GM12891 (cell line): ENCODE data around the gene MTMR1.

Experiments
- DNase-seq: peaks from one replicate; pipeline ENCODE4 v3.0.0; 2011; ENCODE audit warnings: low spot score; ENCODE audit not compliant: insufficient read length
- FAIRE-seq: peaks from 2 replicates; lab custom pipeline; 2011; peaks lifted over from hg19 to GRCh38; lab: Jason Lieb, UNC
- PAX5 ChIP-seq: IDR thresholded peaks from 2 replicates; pipeline ENCODE4 v1.6.1; 2011; ENCODE audit warnings: low read length, moderate library complexity, mild to moderate bottlenecking; ENCODE audit not compliant: insufficient read depth, severe bottlenecking
- POLR2A ChIP-seq: IDR thresholded peaks from 2 replicates; pipeline ENCODE4 v1.6.1; 2011; ENCODE audit warnings: low read depth, low read length, control low read depth
- POLR2AphosphoS5 ChIP-seq: IDR thresholded peaks from 2 replicates; pipeline ENCODE4 v1.6.1; 2011; ENCODE audit warnings: low read depth, low read length, control low read depth
- POU2F2 ChIP-seq: IDR thresholded peaks from 2 replicates; pipeline ENCODE4 v1.6.1; 2011; ENCODE audit warnings: low read depth, mild to moderate bottlenecking, control low read depth, low read length, moderate library complexity
- SPI1 ChIP-seq: IDR thresholded peaks from 2 replicates; pipeline ENCODE4 v1.6.1; 2011; ENCODE audit warnings: low read depth, low read length, control low read depth
- TAF1 ChIP-seq: IDR thresholded peaks from 2 replicates; pipeline ENCODE4 v1.6.1; 2011; ENCODE audit warnings: low read depth, low read length, control low read depth

Gene MTMR1

DNA sequence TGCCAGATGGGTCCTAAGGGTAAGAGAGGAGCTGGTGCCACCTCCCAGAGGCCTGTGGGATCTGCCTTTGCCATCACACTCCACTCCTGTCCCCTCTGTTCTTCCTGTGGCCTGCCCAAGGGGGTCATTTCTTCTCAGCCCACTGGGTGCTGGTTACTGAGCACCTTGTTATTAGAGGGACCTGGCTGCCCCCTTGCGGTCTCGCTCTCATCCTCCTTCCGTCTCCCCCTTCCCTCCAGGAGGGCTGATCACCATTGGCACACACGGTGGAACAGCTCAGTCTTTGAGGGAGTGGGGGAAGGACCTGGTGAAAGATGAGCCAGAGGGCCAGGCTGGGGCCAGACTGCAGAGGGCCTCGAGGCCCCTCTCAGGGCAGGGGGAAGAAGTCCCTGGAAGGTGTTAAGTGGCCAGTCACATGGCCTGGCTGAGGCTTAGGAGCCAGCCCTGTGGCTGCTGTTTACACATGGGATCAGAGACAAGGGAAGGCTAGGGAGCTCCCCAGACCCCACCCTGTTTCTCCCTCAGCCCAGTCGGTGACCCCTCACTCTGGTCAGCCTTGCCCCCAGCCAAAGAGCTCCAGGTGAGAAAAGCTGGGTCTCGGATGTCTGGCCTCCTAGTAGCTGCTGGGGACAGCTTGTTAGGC, 68.1 kb downstream of the MTMR1 start:
- TF ChIP-seq POLR2AphosphoS5 (no peak), TAF1 (no peak), POU2F2 (no peak), POLR2A (no peak), SPI1 (no peak), PAX5 (no peak)
- DNase-seq (no peak), FAIRE-seq (no peak)

DNA sequence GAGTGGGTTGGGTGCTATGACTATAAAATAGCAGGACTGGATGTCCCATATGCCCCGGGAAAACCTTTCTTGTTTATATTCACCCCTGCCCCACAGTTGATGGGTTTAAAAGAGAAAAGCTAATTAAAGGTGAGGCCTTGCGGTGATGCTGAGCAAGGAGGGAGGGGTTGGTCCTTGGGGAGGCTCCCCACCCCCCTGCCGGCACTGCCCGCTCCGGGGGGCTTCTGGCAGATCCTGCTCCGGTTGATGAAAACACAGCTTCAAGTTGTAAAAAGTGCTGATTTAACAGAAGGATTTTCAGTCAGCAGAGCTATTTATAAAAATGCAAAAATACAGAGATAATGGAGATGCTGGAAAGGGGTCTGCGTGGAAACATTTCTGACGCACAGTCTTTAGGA, 68.6 kb downstream of the MTMR1 start:
- TF ChIP-seq POU2F2 (no peak), TAF1 (no peak), POLR2A (no peak), PAX5 (no peak), SPI1 (no peak), POLR2AphosphoS5 (no peak)
- no peak for FAIRE-seq
- no peak for DNase-seq

DNA sequence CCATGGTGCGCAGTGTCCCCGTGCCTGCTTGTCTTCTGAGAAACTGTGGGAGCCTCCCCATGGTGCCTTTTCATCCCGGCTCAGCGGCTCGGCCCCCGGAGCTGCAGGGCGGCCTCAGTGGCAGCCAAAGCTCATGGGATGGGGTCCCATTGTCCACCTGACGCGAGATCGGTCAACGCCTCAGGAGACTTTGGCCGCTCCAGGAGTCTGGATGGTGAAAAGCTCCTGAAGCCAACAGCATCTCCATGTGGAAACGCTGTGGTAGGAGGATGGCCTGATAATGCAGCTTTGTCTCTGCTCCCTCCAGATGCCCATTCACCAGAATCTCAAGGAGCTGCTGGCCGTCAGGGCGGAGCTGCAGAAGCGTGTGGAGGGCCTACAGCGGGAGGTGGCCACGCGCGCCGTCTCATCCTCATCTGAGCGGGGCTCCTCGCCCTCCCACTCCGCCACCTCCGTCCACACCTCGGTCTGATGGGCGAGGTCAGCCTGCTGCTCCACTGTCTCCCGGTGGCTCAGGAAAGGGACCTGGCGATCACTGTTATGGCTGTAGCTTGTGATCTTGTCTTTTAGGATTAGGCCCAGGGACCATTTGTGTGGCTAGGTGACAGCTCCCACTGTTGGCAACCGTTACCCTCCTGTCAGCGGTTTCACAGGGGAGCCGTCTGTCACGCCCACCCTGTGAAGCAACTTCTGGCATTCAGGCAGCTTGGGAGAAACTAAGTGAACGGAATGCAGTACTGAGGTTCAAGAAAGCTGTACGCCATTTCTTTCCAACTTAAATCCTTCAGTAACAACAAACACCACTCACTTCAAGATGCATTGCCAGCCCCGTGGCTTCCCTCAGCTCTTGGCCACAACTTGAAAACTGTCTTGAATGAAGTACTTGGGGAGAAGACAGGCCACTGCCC, 69.3 kb downstream of the MTMR1 start:
- DNase-seq (no peak), FAIRE-seq (no peak)
- TF ChIP-seq POLR2AphosphoS5 (no peak), POLR2A (no peak), POU2F2 (no peak), SPI1 (no peak), PAX5 (no peak), TAF1 (no peak)

DNA sequence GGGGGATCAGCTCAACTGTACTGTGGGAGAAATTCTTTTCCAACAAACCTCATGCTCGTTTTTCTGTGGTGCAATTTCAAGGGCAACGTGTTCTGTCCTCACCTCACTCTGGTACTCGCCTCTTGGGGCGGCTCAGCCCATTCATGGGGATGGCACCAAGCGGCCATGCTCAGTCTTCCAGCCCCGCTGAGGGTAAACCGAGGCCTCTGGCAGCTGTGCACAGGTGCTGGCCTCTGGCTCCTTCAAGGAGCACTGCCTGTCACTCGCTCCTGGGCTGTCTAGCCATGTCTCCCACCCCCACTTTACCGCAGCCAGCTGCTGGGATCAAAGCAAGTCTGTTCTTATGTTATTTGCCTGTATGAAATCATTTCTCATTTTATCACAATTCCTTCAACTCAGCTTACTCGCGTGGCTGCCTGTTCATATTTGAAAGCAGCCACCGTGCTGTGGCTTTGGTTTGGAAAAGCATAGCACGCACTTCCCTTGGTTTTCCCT, 70.2 kb downstream of the MTMR1 start:
- TF ChIP-seq PAX5 (no peak), POLR2A (no peak), TAF1 (no peak), POU2F2 (no peak), POLR2AphosphoS5 (no peak), SPI1 (no peak)
- FAIRE-seq = no peak
- no peak for DNase-seq

DNA sequence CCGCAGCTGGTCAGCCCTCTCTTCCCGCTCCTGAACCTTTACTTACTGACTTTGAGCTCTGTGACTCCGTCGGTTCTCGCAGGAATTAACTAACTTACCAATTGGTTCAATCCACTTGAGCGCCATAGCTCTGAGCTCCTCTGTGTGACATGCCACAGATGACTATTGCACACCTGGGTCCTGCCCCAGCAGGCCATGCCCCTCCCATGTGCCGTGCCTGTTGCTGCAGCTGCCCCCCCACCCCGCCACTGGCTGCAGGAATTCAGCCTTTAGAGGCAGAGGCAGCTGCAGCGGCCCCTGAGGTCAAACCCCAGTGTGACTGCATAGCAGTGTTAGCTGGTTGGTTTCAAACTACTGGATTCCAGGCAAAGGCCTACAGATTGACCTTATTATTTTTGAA, 70.6 kb downstream of the MTMR1 start:
- DNase-seq = no peak
- TF ChIP-seq TAF1 = no peak
- no peak for TF ChIP-seq PAX5
- no peak for TF ChIP-seq POLR2AphosphoS5
- no peak for TF ChIP-seq SPI1
- no peak for TF ChIP-seq POLR2A
- TF ChIP-seq POU2F2 = no peak
- no peak for FAIRE-seq

DNA sequence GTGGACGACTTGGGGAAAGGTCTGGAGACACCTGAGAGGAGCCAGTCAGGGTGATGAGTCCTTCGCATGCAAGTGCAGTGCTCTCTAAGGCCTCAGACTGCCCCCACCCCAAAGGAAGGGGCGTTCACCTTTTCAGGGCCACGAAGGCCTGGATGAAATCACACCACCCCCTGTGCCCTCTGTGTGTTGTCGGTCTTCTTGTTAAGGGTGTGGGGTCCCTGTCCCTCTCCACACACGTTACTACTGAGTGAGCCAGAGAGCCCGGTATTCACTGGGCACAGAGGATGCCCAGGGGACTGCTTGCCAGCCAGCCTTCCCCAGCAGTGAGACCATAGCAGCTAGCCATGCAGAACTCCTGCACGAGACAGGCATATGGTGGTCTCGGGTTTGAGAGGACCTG, 72.0 kb downstream of the MTMR1 start:
- DNase-seq (no peak), FAIRE-seq (no peak)
- TF ChIP-seq PAX5 (no peak), POLR2AphosphoS5 (no peak), SPI1 (no peak), POLR2A (no peak)

DNA sequence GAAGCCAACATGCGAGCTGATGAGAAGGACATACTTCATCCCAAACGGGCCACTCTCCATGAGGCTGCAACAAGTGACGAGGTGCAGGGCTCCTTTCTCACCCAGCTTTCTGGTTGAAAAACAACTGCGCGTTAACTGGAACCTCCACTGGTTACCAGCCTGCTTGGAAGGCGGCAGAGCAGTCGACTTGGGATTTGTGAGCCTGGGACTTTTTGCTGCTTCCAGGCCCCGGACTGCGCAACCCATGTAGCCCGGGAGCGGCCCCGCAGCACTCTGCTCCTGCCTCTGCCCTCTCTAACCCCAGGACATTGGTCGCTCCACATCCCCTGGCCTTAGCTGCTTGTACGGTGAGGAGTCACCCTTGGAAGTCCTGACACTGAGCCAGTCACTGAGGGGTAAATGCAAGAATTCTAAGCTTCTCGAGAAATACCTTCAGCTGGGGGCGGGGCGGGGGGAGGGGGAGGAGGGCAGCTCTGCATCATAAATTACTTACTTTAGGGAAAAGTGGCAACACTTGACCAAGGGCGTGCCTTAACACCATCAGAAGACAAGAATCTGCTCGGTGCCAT, 72.7 kb downstream of the MTMR1 start:
- no peak for TF ChIP-seq PAX5
- no peak for TF ChIP-seq POLR2A
- TF ChIP-seq SPI1 = no peak
- TF ChIP-seq TAF1 = no peak
- no peak for TF ChIP-seq POLR2AphosphoS5
- no peak for TF ChIP-seq POU2F2
- DNase-seq = no peak
- FAIRE-seq = no peak

DNA sequence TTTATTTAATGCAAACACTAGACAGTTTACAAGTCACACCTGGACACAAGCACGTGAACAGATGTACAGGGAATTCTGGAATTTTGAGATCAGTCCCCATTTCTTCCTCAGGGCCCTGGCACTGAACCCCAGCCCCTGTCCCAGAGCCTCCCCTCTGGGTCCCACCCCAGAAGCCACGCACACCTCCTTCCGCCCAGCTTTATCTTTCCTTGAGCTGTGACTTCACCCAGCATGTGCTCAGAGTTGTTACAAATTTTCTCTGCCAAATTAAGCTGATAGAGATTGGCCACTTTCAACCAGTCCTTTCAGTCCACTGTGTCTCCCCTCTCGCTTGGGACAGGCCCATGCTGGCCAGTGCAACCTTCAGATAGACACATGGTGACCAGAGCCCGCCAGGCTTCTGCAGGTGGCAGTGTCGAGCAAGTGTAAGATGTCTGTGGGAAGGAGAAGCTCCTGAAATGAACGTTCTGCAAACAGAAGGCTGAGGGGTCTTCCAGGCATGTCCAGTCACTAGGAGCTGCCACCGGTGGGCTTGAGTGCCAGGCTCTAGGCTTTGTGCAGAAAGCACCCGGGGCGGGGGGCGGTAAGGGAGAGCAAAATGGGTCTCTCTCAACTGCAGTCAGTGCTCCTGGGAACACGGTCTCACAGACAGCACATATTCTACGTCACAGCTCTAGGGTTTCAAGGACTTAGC, 73.3 kb downstream of the MTMR1 start:
- no peak for DNase-seq
- no peak for TF ChIP-seq SPI1
- TF ChIP-seq POU2F2 = no peak
- no peak for TF ChIP-seq PAX5
- TF ChIP-seq POLR2AphosphoS5 = no peak
- no peak for TF ChIP-seq POLR2A
- TF ChIP-seq TAF1 = no peak
- FAIRE-seq = no peak

DNA sequence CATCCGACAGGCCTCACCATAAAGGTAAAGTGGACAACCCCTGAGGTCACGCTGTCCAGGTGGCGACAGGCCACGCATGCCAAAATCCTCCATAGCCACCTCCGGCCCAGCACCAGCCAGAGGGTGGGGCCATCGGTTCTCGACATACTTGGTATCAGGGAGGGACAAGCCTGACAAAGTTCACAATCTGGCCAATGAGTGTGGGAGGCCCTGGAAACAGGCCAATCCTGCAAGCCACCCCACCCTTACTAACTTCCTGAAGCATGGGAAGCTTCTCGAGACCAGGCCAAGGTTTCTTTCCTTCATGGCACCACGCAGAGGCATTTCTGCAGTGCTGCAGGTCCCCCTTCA, 73.8 kb downstream of the MTMR1 start:
- TF ChIP-seq SPI1 (no peak), POU2F2 (no peak), POLR2AphosphoS5 (no peak), PAX5 (no peak), POLR2A (no peak), TAF1 (no peak)
- no peak for DNase-seq
- no peak for FAIRE-seq
